GM13976 (cell line): Measurements from ENCODE around the gene TMEM250.

Experiments
- DNase-seq: peaks from one replicate; pipeline ENCODE4 v3.0.0; 2012; ENCODE audit warnings: low spot score
- in situ Hi-C: fragments of 300-500 bp; cut with MboI; formaldehyde crosslinking; loops from one replicate; pipeline ENCODE4 v1.12.0; 2022; ENCODE audit warnings: low sequenced_read_pairs, mixed read lengths, inconsistent platforms; ENCODE audit not compliant: unreplicated experiment
- TF ChIP-seq, protein P1 (sequence below): IDR thresholded peaks from 2 replicates; pipeline ENCODE4 v1.5.1; 2012; ENCODE audit warnings: borderline replicate concordance, mild to moderate bottlenecking; ENCODE audit not compliant: insufficient read depth; ENCODE audit errors: extremely low read depth, missing control alignments, control extremely low read depth

Gene TMEM250

GRCh38 chr9:136075881-136076678, 42.6 kb downstream of the TMEM250 start:
- DNase-seq: no peak
- in situ Hi-C loops: no loop called here

GRCh38 chr9:136075134-136075841, 43.4 kb downstream of the TMEM250 start:
- in situ Hi-C loops: no loop called here
- DNase-seq: no peak
- TF ChIP-seq, protein P1, sequence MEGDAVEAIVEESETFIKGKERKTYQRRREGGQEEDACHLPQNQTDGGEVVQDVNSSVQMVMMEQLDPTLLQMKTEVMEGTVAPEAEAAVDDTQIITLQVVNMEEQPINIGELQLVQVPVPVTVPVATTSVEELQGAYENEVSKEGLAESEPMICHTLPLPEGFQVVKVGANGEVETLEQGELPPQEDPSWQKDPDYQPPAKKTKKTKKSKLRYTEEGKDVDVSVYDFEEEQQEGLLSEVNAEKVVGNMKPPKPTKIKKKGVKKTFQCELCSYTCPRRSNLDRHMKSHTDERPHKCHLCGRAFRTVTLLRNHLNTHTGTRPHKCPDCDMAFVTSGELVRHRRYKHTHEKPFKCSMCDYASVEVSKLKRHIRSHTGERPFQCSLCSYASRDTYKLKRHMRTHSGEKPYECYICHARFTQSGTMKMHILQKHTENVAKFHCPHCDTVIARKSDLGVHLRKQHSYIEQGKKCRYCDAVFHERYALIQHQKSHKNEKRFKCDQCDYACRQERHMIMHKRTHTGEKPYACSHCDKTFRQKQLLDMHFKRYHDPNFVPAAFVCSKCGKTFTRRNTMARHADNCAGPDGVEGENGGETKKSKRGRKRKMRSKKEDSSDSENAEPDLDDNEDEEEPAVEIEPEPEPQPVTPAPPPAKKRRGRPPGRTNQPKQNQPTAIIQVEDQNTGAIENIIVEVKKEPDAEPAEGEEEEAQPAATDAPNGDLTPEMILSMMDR: no peak

More at GRCh38 chr9:136075881-136076678, 42.6 kb downstream of the TMEM250 start:
- TF ChIP-seq, protein P1: no peak

GRCh38 chr9:136074706-136075105, 44.0 kb downstream of the TMEM250 start:
- TF ChIP-seq, protein P1: no peak
- in situ Hi-C loops: no loop called here

More at GRCh38 chr9:136074706-136075105, 44.0 kb downstream of the TMEM250 start:
- no peak for DNase-seq
